ENCODE data around the gene PACS2.
"Not testable (repeated sequence)": the region's sequence is repeated elsewhere in the genome, so short reads cannot be mapped to it uniquely, and the experiment has no call there.

The PACS2 gene

DNA sequence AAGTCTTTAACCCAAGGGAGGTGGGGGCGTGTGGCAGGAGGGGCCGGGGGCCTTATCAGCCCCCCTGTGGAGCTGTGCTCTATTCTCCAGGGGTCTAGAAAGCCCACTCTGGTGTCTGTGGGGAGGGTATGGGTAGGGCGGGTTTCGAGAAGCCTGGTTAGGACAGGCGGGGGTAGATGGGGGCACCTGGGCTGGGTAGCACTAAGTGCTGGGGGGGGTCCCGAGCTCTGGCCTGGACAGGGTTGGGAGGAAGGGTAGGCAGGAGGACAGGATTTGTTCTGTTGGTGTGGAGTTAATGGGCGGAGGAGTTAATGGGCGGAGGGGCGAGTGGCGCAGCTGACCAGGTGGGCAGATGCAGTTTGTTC is 2.0 kb downstream of the PACS2 start:
- no peak for DNase-seq

GRCh38 chr14:105316968-105317510 is 2.5 kb downstream of the PACS2 start:
- no peak for DNase-seq

DNA sequence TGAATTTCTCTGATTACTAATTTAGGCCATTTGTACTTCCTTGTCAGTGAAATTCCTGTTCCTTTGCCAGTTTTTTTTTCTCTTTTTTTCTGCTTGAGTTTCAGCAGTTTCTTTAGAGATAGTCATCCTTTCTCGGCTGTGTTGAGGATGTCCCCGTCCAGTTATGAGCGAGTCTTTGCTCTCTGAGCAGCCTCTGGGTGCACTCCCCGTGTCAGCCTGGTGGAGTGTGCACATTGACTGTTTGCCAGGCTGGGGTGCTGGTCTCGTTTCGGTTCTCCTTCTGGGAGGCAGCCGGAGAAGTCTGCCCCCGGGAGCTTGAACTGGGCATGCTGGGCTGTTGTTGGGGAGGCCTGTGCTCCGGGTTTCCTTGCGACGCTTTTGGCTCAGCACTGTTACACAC is 3.0 kb downstream of the PACS2 start:
- no peak for DNase-seq

DNA sequence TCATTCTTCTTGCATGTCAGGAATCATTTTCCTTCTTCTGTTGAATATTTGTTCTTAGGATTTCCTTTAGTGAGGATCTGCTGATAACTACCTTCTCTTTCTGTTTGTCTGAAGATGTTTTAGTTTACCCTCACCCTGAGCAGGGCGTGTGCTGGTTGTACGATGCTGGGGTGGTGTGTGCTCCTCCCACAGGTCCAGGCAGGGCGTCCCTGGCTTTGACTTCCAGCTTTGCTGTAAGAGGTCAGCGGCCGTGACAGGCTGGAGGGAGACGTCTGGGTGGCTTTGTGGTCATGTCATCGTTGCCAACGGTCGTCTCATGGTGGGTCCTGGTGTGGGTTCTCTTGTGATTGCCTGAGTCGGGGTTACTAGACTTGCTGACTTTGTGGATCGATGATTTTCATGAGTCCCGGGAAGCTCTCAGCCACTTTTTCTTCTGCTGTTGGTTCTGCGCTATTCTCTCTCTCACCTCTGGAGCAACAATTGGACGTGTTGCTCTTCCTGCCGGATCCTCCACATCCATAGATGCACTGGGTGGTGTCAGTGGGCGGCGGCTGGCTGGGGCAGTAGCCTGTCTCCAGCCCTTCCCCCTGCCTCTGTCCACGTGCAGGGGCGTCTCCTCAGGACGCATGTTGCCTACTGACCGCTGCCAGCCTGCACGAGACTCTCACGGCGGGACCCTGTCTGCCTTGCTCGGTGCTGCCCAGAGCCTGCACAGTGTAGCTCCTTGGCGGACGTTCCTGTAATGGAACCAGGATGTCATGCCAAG is 8.4 kb downstream of the PACS2 start:
- DNase-seq = no peak

DNA sequence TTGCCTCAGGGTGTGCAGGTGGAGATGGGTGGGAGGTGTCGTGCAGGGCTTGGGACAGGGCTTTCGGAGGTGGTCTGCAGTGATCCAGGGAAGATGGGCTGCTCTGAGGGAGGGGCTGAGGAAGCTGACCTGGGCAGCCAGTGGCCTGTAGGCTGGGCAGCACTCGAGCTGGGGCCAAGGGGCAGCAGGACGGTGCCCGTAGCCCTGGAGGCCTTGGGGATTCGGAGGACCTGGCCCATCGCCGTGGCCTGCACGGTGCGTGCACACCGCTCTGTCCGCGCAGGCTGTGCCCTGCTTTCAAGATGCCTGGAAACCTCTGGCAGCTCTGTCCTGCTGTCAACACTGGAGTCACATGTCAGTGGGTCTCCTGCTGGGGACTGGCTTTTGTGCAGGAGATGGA is 9.1 kb downstream of the PACS2 start:
- DNase-seq = no peak

GRCh38 chr14:105324080-105324778 is 9.7 kb downstream of the PACS2 start:
- no peak for DNase-seq

GRCh38 chr14:105324871-105325270 is 10.3 kb downstream of the PACS2 start:
- DNase-seq = no peak

GRCh38 chr14:105325303-105325702 is 10.8 kb downstream of the PACS2 start:
- DNase-seq = no peak

- no peak for DNase-seq
Measured at GRCh38 chr14:105325716-105326567, 11.4 kb downstream of the PACS2 start.

- no peak for DNase-seq
Measured at GRCh38 chr14:105326568-105326867, 12.0 kb downstream of the PACS2 start.

- no peak for DNase-seq
Measured at GRCh38 chr14:105326891-105327694, 12.5 kb downstream of the PACS2 start.

DNA sequence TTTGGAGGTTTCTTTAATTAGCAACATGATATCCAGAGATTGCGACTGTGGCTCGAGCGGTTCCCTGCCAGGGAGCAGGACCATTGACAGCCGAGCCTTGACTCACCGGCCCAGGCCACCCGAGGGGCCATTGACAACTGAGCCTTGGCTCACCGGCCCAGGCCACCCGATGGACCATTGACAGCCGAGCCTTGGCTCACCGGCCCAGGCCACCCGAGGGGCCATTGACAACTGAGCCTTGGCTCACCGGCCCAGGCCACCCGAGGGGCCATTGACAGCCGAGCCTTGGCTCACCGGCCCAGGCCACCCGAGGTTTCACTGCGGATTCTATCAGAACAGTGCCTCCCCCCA is 13.1 kb downstream of the PACS2 start:
- not testable (repeated sequence) for DNase-seq

DNA sequence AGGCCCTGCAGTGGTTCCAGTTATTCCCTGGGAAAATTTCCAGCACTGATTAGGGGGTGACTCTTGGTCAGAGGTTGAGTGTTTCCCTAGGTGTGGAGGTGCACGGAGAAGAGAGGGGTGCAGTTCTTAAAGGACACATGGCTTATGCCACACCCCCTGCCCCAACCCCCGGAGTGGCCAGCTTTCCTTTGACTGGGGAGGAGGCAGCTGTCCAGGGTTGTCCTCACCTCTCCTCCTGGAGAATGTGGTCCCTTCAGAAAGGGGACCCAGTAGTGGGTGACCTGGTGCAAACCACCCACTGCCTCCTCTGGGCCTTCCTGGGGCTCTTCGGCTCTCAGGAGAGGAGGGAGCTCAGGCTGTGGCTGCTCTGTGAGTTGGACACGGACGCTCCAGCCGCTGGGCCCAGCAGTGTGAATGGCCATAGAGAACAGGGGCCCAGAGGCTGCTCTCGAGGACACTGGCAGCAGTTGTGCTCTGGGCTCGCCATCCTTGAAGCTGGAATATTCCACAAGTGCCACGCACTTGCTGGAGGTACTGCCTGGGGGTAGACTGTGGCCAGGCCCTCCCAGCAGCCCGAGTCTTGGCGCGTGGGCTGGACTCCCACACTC is 13.6 kb downstream of the PACS2 start:
- DNase-seq = no peak

DNA sequence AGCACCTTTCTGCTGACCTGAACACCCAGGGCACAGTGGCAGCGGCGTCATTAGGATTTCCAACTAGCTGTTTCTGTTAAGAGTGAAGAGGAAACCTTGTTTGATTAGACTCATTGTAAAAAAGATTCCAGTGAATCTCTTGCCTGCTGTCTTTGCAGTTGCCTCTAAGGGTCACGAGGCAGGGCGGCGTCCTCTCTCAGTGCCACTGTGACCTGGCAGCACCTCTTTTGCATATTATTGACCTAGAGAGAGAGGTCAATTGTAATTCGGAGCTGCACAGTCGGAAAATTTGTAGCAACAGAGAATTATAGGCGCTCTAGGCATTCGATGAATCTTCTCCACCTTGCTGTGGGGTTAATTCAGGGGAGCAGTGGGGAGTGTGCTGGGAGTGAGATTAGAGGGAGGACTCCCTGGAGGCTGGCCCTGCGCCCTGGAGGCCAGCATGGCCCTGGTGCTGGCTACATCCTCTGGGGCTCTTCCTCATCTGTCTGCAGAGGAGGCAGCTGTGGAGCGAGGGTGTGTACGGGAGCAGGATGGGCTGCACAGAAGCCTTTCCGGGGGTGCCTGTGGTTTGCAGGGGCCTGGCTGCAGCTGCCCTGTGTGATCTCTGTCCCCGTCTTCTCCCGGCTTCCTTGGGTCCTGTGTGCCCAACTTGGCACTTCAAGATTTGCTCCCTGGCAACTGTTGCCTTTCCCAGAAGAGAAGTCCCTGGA is 14.3 kb downstream of the PACS2 start:
- DNase-seq = no peak

- DNase-seq = no peak
Measured at GRCh38 chr14:105329411-105330150, 15.0 kb downstream of the PACS2 start.

- no peak for DNase-seq
Measured at GRCh38 chr14:105330491-105330895, 15.9 kb downstream of the PACS2 start.

- no peak for DNase-seq
Measured at GRCh38 chr14:105331575-105332349, 17.2 kb downstream of the PACS2 start.

- DNase-seq = no peak
Measured at GRCh38 chr14:105332350-105332874, 17.9 kb downstream of the PACS2 start.

DNA sequence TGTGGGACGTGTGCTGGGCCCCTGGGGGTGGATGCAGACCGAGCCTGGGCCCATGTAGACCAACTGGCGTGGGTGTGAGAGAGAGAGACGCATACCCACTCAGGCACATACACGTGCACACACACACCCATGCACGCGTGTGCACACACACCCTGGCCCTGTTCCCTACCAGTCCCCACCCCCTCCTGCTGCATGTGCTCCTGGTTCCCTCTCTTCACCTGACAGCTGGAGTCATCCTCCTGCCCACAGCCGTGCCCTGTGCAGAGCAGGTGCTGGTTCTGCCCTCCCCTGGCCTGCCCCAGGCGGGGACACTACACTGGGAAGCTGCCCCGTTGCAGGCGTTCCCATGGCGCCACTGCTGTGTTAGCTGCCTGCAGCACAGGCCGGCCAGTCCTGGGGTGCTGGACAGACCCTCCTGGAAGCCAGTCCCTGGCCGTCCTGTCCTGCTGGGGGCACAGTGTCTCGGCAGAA is 18.5 kb downstream of the PACS2 start:
- no peak for DNase-seq

Measured in activated CD8-positive, alpha-beta memory T cell treated with anti-CD3 and anti-CD28 coated beads, Interleukin-2, amount 50 U/mL, for 4 hours (primary cell).